Fibroblast of skin of right quadriceps (primary cell): ENCODE results near the gene PDIA6.

Experiments used
- DNase-seq: peaks from one replicate; pipeline ENCODE4 v3.0.0-alpha.2; 2013

Gene PDIA6

DNA sequence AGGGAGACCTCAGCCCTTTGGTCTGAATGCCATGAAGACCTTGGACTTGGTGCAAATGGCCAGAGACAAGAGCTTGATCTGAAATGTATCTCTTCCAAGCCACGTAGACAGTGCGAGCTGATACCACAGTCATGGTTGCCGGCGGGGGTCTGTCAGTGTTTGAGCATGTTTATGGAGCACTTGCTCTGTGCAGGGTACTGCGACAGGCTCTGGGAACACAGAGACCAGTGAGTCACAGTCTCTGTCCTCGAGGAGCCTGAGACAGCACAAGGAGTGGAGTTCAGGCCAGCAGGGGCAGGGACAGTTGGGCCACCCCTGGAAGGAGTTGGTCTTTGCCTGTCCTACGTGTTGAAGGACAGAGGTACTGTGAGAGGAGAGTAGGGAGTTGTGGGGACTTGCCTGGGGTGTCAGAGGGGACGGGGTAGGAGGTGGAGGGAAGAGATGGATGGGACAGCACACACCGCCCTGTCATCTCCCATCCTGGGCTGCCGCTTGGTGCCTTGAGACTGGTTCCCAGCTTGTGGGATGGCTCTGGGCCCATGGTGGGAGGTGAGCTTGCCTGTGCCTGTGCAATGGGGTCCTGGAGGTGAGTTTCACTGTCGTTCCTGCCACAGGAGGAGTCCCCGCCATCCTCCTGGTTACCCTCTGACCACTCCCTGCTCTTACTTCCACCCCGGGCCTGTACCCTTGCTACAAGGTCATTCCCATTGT is 51.6 kb downstream of the PDIA6 start:
- no peak for DNase-seq

DNA sequence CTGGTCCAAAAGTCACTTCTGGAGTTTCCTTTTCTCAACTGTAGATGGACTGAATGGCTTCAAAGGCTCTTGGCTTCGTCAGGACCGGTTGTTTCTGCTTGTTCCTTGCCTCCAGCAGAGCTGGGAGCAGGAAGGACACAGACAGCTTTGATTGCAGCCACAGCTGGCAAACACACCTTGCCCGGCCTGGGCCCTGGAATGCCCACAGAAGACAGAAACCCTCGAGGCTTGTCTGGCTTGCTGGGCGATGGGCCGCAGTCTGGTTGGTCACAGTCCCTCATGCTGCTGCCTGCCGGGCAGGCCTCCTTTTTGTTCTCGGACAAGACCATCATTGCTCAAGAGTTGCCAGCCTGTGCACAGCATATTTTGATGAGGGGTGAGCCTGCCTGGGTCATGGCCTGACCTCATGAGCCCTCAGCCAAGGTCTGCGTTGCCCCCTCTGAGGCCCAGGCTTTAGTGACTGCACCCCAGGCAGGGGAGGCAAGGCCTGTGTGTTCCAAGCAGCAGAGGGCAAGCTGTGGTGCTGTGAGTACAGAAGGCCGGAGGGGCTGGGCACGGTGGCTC is 53.4 kb downstream of the PDIA6 start:
- DNase-seq = no peak

DNA sequence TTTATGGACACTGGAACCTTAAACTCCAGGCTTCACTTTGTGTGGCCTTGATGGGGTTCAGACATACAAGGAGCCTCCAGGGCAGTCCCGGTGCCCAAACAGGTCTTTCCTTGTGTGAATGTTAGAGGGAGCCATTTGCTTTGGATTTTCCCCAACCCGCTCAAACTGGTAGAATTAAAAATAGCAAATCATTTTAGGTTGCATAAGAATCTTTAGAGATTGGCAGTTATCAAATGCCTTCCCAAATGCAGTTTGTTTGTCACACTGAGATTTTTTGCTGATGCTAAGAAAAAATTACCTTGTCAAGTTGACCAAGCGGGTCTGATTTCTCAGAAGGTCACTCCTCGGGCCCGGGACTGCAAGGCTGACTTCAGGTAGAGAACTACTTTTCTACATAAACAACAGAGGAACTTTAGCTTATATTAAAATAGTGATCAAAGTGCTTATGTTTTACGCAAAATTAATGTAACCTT is 54.7 kb downstream of the PDIA6 start:
- no peak for DNase-seq

DNA sequence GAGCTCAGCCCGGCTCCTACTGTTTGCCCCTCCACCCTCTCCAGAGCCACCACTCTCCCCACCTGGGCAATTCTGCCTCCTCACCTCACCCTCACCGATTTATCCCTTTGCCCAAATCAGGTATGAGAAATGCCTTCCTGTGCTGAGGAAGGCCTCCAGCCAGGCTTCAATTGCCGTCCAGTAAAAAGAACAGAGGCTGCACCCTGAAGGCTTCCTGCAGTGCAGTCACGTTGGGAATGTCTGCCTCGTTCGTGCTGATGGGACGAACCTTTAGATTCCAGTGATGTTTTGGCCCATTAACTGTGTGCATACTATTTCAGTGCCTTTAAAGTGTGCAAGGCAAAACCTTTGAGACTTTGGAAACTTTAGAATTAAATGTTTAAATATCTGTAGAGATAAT is 57.0 kb downstream of the PDIA6 start:
- DNase-seq = no peak

DNA sequence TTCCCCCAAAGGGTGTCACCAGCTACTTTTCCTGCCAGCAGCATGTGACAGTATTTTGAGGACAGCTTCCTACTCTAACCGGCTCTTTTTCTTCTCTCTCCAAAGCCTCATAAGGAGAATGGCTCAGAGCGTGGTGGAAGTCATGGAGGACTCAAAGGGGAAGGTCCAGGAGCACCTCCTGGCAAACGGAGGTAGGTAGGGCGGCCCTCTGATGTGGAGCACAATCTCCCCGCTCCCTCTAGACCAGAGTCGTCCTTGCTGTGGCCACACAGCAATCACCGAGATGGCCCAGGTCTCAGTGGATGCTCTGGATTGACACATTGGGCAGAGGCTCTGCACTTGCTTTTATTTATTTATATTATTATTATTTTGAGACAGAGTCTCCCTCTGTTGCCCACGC is 58.7 kb downstream of the PDIA6 start:
- no peak for DNase-seq

DNA sequence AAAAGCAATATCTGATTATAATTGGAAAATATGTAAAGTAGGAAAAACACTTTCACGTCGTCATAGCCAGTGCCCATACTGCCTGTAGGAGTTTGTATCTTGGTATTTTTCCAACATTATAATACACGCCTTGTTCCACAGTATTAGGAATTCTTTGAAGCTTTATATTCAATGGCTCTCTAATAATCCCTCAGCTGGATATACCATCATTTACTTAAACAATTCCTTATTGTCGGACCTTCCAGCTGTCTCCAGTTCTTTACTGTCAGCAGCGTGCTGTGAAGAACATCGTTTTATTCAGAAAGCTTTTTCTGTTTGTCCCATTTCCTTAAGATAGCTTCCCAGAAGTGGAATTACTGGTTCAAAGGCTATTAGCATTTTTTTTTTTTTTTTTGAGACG is 59.4 kb downstream of the PDIA6 start:
- no peak for DNase-seq

DNA sequence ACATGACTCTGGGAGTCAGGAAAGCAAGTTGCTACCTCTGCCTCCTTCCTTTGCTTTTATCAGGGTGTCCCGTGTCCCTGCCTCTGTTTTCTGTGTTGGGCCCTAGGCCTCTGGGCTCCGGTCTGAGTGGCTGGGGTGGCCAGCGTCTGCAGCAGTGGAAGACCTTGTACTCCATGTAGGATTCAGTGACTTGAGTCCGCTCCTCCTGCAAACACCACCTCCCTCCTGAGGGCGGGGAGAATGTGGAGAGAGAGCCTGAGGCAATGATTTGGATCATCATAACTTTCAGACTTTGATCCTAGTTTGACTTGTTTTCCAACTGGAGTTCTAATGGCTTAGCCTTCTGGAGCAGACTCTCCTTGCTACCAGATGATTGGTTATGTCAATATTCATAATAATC is 60.3 kb downstream of the PDIA6 start:
- DNase-seq = no peak

DNA sequence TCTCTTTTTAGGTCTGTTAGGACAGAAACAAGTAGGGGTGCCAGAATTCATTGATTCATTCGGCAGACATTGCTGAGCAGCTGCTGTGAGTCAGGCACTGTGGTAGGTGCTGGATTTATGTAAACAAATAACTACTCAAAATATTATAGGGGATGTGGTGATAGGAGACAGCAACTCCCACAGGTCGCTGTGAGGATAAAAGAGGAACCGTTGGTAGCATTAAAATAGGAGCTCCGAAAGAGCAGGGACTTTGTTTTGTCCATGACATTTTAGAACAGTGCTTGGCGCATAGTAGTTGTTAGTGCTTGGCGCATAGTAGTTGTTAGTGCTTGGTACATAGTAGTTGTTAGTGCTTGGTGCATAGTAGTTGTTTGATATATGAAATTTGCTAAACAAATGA is 62.0 kb downstream of the PDIA6 start:
- DNase-seq = no peak

DNA sequence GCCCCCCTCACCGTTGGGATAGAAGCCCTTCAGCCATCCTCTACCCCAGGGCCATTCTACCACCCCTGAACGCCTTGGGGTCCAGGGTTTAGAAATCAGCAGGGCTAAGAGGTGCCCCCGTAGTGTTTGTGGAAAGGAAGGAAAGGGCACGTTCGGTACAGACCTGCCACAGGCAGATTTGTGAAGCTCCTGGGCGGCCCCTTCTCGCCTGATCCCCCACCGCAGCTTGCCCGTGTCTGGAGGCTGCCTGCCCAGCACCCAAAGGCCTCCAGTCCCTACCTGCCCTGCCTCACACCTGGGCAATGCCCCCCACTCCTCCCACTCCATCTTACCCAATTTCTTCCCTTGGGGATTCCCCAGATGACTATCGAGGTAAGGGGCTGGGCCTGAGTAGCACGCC is 69.9 kb downstream of the PDIA6 start:
- DNase-seq = no peak

DNA sequence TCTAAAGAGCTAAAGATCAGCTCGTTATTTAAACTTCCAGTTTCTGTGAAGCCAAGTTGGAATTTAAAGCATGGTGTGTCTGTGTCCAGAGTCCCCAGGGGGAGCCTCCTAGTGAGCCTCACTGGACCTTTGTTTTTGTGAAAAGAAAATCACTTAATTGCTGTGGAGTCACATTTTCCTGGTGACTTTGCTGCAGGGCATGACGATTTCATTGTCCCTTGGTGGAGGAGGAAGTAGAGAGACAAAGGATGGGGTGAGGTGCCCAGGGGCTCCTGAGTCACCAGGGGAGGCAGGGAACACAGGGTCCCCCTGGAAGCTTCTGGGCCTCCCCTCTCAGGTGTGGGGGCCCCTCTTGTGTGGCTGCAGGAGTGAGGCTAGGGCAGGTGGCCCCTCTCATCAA is 71.4 kb downstream of the PDIA6 start:
- no peak for DNase-seq

DNA sequence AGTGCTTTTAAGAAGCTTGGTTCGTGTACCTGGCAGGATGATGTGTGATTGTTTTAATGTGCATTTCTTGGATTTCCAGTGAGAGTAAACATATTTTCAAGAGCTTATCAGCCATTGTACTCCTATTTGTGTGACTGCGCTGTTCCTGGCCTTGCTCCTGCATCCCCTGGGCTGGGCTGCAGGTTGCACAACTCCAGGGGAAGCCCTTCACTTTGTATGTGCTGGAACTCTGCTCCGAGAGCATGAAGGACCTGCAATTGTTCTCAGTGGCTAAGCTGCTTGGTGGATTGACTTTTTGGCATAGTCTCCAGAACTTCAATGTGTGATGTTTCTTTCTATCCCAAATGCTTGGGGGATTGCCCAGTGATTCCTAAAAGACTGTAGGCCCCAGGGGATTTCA is 72.4 kb downstream of the PDIA6 start:
- DNase-seq = no peak

DNA sequence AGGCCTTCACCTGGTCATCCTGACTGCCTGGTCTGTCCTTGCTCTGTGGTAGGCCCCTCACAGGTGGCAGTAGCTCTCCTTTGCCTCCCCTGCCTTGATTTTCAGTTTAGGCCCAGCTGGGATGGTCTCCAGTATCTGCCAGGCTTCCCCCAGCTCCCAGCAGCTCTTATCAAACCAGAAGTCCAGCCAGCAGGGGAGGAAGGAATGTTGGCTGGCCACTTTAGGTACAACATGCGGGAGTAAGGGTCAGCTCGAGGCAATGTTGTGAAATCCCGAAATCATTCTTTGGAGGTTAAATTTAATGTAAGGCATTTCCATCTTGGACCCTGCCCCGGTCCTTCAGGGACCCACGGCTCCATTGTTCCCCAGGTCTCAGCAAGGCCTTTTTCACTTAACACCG is 74.4 kb downstream of the PDIA6 start:
- no peak for DNase-seq

DNA sequence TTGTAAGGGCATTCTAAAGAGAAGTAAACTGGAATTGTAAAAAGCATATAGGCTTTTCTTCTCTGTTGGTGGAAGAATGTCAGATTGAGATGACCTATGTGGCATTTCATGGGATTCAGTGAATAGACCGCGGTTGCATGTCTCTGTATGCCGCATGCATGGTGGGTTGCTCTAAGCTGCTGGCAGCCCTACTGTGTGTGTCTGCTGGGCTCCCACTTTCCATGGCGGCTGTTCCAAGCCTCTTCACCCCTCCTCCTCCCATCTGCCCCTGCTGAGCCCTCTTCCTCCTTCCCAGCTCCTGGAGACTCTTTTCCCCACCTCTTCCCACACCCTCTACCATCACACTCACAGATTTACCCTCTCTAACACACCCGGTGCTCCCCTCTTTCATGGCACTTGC is 78.6 kb downstream of the PDIA6 start:
- no peak for DNase-seq

DNA sequence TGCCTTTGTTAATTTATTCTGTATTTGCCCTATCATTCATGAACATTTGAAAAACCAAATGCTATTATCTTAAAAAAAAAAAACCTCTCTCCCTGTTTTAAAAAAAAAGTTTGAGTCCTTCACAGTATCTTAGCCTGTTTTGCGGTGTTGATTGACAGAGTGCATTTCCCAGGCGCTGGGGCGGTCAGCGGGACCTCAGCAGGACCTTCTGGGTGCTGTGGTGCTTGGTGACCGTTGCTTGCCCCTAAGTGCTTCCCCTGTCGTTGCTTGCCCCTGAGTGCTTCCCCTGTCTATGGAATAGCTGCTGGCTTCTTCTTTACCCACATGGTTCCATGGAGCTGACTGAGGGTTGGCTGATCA is 79.0 kb downstream of the PDIA6 start:
- no peak for DNase-seq
